DMS114 treated with DMSO at 0.1 percent for 48 hours (cell line): ENCODE measurements around the gene GPR12.
"Not testable (repeated sequence)": the region's sequence is repeated elsewhere in the genome, so short reads cannot be mapped to it uniquely, and the experiment has no call there.

ENCODE experiments used
- DNase-seq: peaks from one replicate; lab custom pipeline; 2025; ENCODE audit not compliant: unreplicated experiment; lab: John Stamatoyannopoulos, UW

GPR12 gene

GRCh38 chr13:26749285-26749684 is 11.3 kb downstream of the GPR12 start:
- no peak for DNase-seq

- no peak for DNase-seq
Measured at GRCh38 chr13:26747706-26748105, 12.9 kb downstream of the GPR12 start.

- DNase-seq: no peak
Measured at GRCh38 chr13:26743971-26744370, 16.6 kb downstream of the GPR12 start.

DNA sequence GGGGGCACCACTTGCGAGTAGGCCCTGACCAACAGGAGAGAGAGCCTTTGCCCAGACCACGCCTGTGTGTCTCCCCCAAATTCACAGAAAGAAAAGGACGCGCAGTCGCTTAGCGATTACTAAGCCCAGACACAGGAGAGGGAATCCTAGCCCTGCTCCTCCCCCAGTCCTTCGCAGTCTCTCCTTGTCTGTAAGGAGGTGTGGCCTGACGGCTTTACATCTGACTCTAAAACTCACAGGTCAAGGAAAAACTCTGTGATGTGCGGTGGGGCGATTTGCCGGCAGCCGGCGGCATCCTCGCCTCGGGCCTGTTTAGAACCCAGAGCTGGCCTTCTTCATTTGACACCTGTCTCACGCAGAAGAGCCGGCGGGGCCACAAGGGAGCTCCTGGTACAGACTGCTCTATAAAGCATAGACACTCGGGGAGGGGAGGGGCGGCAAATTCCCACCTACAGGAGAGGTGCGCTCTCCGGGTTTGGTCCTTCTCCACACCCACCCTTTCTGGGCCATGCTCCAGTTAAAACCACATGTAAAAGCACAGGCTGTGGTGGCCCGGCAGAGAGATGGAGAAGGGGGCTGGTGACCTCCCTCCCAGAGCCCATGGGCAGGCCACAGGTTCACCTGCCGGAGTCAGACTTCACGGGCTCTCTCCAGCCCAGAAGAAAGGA is 17.8 kb downstream of the GPR12 start:
- DNase-seq: no peak

DNA sequence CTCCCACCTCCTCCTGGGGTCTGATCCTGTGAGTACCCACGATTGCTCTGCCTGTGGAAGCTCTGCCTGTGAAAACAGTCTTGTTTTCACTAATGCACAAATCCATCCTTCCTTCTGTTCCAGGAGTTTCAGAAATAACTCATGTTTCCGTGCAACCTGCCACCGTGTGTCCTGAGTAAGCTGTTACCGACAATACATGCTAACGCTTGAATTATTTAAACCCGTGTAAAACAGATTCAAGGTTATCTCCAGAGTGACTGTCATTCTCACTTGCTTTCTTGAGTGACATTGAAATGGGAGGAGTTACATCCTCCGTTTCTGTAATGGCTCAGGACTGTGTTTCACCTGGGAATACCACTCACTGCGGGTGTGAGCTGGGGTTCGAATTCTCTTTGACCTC is 24.9 kb downstream of the GPR12 start:
- no peak for DNase-seq

DNA sequence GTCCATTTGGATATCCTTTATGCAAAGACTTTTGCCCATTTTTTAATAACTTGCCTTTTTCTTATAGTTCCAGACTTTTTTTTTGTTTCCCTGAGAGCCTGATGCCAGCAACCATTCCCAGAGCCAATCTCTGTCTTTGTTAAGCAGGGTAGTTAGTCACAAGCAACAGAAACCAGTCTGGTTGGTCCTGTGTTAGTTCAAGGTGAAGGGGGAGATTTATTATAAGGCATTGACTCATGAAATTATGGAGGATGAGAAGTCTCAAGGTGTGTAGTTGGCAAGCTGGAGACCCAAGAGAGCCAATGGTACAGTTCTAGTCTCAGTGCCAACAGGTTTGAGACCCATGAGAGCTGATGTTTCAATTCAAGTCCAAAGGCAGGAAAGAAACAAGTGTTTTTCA is 33.0 kb downstream of the GPR12 start:
- no peak for DNase-seq

DNA sequence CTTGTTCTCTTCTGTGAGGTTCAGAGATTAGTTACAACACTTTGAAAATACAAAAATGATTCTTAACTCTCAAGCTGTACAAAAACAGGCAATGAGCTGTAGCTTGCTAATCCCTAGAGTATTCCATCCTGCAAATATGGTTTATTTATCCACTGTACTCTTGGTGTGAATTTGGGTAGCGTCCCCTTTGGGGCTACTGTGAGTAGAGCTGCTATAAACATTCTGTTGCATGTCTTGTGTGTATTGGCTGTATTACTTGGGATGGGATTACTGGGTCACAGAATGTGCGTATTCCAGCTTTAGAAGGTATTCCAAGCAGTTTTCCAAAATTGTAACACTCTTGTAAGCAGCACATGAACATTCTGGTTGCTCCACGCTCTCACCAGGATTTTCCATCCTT is 33.5 kb downstream of the GPR12 start:
- DNase-seq: no peak

GRCh38 chr13:26726684-26727083 is 33.9 kb downstream of the GPR12 start:
- no peak for DNase-seq

- not testable (repeated sequence) for DNase-seq
Measured at GRCh38 chr13:26723620-26724019, 37.0 kb downstream of the GPR12 start.

GRCh38 chr13:26722321-26722720 is 38.3 kb downstream of the GPR12 start:
- DNase-seq: no peak

DNA sequence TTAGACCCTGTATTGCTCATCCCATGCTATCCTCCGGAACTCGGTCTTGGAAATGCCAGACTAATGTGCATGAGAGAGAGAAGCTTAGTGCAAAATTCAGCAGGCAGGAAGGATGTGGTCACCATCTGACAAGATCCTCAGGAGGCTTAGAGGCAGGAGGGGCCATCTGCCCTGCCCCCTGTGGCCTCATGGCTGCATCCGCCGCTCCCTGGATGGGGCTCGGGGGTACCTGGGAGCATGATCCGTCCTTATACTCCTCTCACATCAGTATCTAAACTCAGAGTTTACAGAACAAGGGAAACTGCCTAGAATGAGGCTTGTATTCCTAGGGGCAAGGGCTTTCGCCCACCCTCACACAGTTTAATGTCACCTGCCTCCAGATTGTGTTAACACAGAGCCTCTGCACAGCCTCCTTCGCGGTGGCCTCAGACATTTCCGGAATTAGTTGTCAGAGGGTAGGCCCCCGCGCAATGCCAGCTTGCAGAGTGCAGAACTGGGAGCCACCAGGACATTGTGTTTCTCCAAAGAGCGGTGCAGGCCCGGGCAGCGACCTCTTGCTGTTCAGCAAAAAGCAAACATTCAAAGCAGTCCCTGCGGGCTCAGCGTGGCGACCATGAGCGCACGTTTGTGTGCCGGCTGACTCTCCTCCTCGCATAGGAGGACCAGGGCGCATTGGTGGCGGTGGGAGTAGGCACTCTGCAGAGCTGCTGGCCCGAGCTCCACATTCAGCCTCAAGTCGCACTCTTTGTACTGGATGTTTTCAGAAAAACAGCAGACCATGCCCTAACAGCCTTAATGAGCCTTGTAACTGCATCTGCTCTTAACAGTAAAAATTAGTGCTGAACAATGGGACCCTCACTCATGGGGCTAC is 39.1 kb downstream of the GPR12 start:
- no peak for DNase-seq

GRCh38 chr13:26719356-26719945 is 41.1 kb downstream of the GPR12 start:
- DNase-seq: no peak

- no peak for DNase-seq
Measured at GRCh38 chr13:26718872-26719271, 41.7 kb downstream of the GPR12 start.

GRCh38 chr13:26718146-26718545 is 42.4 kb downstream of the GPR12 start:
- DNase-seq: no peak

GRCh38 chr13:26716984-26717383 is 43.6 kb downstream of the GPR12 start:
- DNase-seq: no peak

GRCh38 chr13:26713341-26713740 is 47.2 kb downstream of the GPR12 start:
- no peak for DNase-seq

DNA sequence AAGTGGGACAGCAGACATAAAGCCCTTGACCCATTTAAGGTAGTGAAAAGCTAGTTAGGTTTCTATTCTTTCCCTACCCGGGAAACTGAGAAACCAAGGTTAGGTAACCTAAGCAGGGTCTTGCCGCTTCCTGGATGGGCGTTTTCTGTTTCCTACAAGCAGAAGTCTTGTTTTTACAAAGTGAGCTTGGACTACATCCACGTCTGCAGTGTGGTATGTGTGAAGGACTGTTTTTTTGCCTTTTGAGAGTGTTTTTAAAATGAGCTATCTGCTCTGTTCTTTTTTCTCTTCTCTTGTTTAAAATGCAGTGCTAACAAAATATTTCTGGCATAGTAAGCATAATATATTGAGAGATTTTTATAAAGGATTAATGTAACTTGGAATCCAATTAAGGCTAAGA is 49.4 kb downstream of the GPR12 start:
- no peak for DNase-seq

DNA sequence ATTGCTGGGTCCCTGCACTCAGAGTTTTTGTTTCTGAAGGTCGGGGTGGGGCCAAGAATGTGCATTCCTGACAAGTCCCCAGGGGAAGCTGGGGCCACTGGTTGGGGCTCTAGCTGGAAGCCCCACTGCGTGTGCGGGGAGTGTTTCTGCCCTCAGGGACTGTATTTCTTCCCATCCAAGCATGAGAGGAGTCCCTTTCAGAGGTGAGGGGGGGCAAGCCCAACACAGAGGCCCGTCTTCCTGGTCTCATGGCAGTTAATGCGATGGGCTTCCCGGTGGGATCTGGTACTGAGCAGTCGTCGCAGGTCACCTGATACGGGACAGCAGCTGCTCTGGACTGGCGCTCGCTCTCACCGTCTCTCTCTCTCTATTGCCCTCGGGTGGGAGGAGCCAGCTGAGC is 50.4 kb downstream of the GPR12 start:
- no peak for DNase-seq

GRCh38 chr13:26709461-26709860 is 51.1 kb downstream of the GPR12 start:
- DNase-seq: no peak

DNA sequence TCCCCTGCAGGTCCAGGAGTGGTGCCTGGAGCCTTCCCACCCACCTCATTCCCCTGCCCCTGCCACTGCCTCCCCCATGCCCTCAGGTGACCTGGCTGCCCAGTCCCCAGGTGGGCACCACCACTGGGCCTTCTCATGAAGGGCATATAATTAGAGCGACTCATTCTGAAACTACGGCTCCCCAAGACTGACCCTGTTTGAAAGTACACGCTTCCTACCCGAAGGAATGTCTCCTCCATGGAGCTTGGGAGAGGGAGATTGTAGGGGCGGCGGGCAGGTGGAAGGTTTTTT is 52.6 kb downstream of the GPR12 start:
- no peak for DNase-seq

GRCh38 chr13:26707122-26708006 is 53.2 kb downstream of the GPR12 start:
- peak; percentile 10 for DNase-seq
